Right lobe of liver (tissue), 6 donors: ENCODE data around the gene TAL2. TPM values are rescaled to one million over a fixed set of nuclear protein-coding genes. Genes with fewer than 3 reads are reported as not detected.

ENCODE experiments used
- ATAC-seq, 4 donors: fragments of 200-7000 bp; cut with Tn5 transposase; one replicate each; pipeline ENCODE4 v1.9.1; 2020; ENCODE audit warnings: mild to moderate bottlenecking in 4 of 4, moderate library complexity in 4 of 4
- DNase-seq, 3 donors: peaks; one replicate each; pipeline ENCODE4 v3.0.0-alpha.2; 2020
- H3K27ac ChIP-seq, 3 donors: fragments of 200-600 bp; one replicate each; pipeline ENCODE4 v1.8.0; 2022
- H3K27me3 ChIP-seq, 2 donors: fragments of 200-600 bp; one replicate each; pipeline ENCODE4 v1.8.0; 2022
- H3K36me3 ChIP-seq, 4 donors: fragments of 200-600 bp; sonication (generic) in 1 of 4; one replicate each; pipeline versions ENCODE4 v1.5.1 to v1.8.0; 2017 to 2022; ENCODE audit warnings: control low read depth in 1 of 4
- H3K4me1 ChIP-seq, 4 donors: fragments of 200-600 bp; sonication (generic) in 1 of 4; one replicate each; pipeline versions ENCODE4 v1.5.1 to v1.8.0; 2017 to 2022; ENCODE audit warnings: control low read depth in 1 of 4
- H3K4me3 ChIP-seq, 3 donors: fragments of 200-600 bp; one replicate each; pipeline ENCODE4 v1.8.0; 2022
- H3K9me3 ChIP-seq, 4 donors: fragments of 200-600 bp; sonication (generic) in 1 of 4; one replicate each; pipeline versions ENCODE4 v1.5.1 to v1.8.0; 2017 to 2022; ENCODE audit warnings: control low read depth in 1 of 4
- CTCF ChIP-seq, 4 donors: fragments of 200-600 bp in 3 of 4; fragments of 450-650 bp in 1 of 4; IDR thresholded peaks; one replicate each; pipeline versions ENCODE4 v1.5.1 to v1.8.0; 2016 to 2022; ENCODE audit warnings: antibody characterized with exemption in 4 of 4, mild to moderate bottlenecking in 2 of 4
- POLR2A ChIP-seq: fragments of 450-650 bp; IDR thresholded peaks from one replicate; pipeline ENCODE4 v1.6.1; 2017; ENCODE audit warnings: antibody characterized with exemption, mild to moderate bottlenecking
- WGBS: methylation state at CpG from one replicate; pipeline ENCODE4 v1.1.6; 2018; ENCODE audit warnings: low coverage, low lambda C conversion rate; ENCODE audit not compliant: insufficient coverage; ENCODE audit errors: missing lambda C conversion rate; 5-methylcytosine and 5-hydroxymethylcytosine counted together
- intact Hi-C, 2 donors: fragments of 100-400 bp; cut with DNase I; formaldehyde crosslinking; loops; one replicate each; pipeline versions ENCODE4 v1.11.2 to v1.14.1; 2022
- total RNA-seq, 6 experiments: library from RNA; depleted of rRNA in 2 of 6; stranded (reverse); fragments of >200 nt in 2 of 6; fragmentation: NEBNext Ultra II Directional in 3 of 6; extraction: Animal tissue kit (Norgen Biotek cat#: 25700) in 3 of 6; gene quantifications; one replicate each; pipeline versions ENCODE4 v1.1.0 to v1.2.4, GENCODE V29; 2016 to 2023
- donor health status: DM: no; HTN: yes; CAD: no.
- donor health status: DM: no; HTN: no; CAD: no.
- donor health status: DM: no; HTN: no; CAD: no.
- donor health status: DM: no; HTN: yes; CAD: no.
- donor health status: DM: no; HTN: yes; CAD: no.

The TAL2 gene
- total RNA-seq, 6 experiments from 2014 or later: 0.49 to 0.56 TPM; not detected in 4

- no peaks in the 10 kb centered on the region for H3K36me3 ChIP-seq
- H3K9me3 ChIP-seq: no peaks in the 10 kb centered on the region
- no peaks in the 10 kb centered on the region for H3K4me1 ChIP-seq
- DNase-seq: no peak
- peak in 1 of 4 donors; percentile 23 for ATAC-seq
- no peaks in the 10 kb centered on the region for H3K27me3 ChIP-seq
- WGBS: 35% methylated on average over 3 of the region's 3 CpGs
- no peak overlapping the region for H3K27ac ChIP-seq
- TF ChIP-seq CTCF (IDR thresholded peaks at IDR 0.05) (no peak), POLR2A (no peak)
- intact Hi-C loops: no loop called here
- no peak overlapping the region for H3K4me3 ChIP-seq
Measured at GRCh38 chr9:105708405-105708804, 46.1 kb downstream of the TAL2 start.

- 94% methylated on average over 6 of the region's 13 CpGs for WGBS
- Histone ChIP-seq H3K27me3 (no peaks in the 10 kb centered on the region), H3K9me3 (no peaks in the 10 kb centered on the region), H3K4me3 (no peak overlapping the region), H3K36me3 (no peaks in the 10 kb centered on the region), H3K27ac (no peak overlapping the region), H3K4me1 (no peaks in the 10 kb centered on the region)
- ATAC-seq (no peak), DNase-seq (no peak)
- TF ChIP-seq POLR2A (no peak), CTCF (IDR thresholded peaks at IDR 0.05) (no peak)
- intact Hi-C loops: loop anchor here in 1 of 2 donors (10.0 kb wide), 1 partner anchor 96 kb away; no protein-coding TSS in a partner anchor
Measured at GRCh38 chr9:105710638-105711037, 48.4 kb downstream of the TAL2 start.

DNA sequence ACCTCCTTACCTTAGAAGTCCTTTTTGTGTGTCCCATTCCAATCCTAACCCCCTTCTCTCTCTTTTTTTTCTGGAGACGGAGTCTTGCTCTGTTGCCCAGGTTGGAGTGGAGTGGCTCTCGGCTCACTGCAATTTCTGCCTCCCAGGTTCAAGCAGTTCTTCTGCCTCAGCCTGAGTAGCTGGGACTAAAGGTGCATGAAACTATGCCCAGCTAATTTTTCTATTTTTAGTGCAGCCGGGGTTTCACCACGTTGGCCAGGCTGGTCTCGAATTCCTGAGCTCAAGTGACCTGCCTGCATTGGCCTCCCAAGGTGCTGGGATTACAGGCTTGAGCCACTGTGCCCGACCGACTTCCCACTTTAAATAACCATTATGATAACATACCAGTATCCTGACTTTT, 49.6 kb downstream of the TAL2 start:
- WGBS: 91% methylated on average over 4 of the region's 7 CpGs
- DNase-seq (no peak), ATAC-seq (no peak)
- Histone ChIP-seq H3K27me3 (no peaks in the 10 kb centered on the region), H3K36me3 (no peaks in the 10 kb centered on the region), H3K9me3 (no peaks in the 10 kb centered on the region), H3K4me3 (no peak overlapping the region), H3K4me1 (no peaks in the 10 kb centered on the region), H3K27ac (no peak overlapping the region)
- intact Hi-C loops: loop anchor here in 1 of 2 donors (10.0 kb wide), 1 partner anchor 97 kb away; no protein-coding TSS in a partner anchor
- TF ChIP-seq POLR2A (no peak), CTCF (IDR thresholded peaks at IDR 0.05) (no peak)

DNA sequence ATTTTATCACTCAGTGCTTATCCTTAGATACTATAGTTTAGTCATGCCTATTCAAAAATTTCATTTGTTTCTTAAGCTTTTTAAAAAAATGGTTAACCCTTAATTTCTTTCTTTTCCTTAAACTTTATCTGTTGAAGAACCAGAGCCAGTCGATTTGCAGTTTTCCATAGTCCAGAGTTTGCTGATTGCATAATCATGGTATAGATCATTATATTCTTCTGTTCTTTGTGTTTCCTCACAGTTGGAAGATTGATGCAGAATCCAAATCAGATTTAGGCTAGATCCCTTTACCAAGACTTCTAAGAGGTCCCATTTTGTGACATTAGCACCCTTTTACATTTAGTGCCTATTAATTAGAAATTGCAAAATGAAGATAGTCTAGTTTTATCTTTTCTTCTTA, 50.0 kb downstream of the TAL2 start:
- Histone ChIP-seq H3K27me3 (no peaks in the 10 kb centered on the region), H3K27ac (no peak overlapping the region), H3K9me3 (no peaks in the 10 kb centered on the region), H3K4me3 (no peak overlapping the region), H3K36me3 (no peaks in the 10 kb centered on the region), H3K4me1 (no peaks in the 10 kb centered on the region)
- DNase-seq (no peak), ATAC-seq (no peak)
- intact Hi-C loops: loop anchor here in 1 of 2 donors (10.0 kb wide), 1 partner anchor 97 kb away; no protein-coding TSS in a partner anchor
- TF ChIP-seq CTCF (IDR thresholded peaks at IDR 0.05) (no peak), POLR2A (no peak)
- WGBS: 35% methylated on average over 1 of the region's 1 CpG

Other genes with a start within 250 kb of the TAL2 start
- gene FSD1L, start 214.4 kb upstream of the TAL2 start, total RNA-seq: 1 to 10 TPM in 5 of 6 experiments, under 1 TPM in 1; 0.46 to 2.0 (median 1.3) TPM
- gene FKTN, start 104.3 kb upstream of the TAL2 start, total RNA-seq: 1 to 10 TPM; 4.5 to 9.8 (median 7.2) TPM
- 10 to 100 TPM in 5 of 6 experiments, 1 to 10 TPM in 1; 9.5 to 16.9 (median 11.9) TPM for gene TMEM38B, start 32.1 kb downstream of the TAL2 start, total RNA-seq